Measurements from ENCODE around the gene FKBP5. TPM values are rescaled to one million over a fixed set of nuclear protein-coding genes. Genes with fewer than 3 reads are reported as not detected.

Gene FKBP5
- total RNA-seq, 1 experiment from 2014 or later, result 33.9 TPM

DNA sequence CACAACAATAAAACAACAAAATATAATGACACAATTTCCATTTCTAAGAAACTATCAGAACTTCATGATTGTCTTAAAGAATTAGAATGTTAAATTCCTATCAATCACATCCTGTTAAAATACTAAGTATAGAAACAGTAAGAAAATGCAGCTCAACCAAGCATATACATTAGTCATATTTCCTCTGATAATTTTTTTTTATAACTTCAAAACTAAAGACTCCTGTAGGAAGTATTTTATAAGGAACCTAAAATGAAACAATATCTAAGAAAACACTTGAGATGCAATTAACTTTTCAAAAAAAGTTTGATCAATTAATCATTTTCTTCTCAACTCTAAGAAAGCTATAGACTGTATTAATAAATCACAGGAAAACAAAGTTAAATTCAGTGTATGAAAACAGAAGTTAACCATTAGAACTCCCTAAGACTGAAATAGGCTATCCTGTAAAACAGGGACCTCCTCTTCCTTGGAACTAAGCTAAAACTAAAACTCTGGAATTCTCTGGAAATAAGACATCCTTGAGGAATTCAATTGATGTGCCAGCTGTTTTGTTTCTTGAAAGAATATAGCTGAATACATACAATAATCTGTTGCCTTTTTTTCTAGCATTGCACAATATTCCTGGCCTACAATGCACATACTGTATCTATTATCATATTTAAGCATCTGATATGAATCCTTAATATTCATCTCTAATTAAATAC lies 19.8 kb downstream of the FKBP5 start:
- Histone ChIP-seq H3K14ac (ENCODE audit: insufficient read depth, low read length) (no peak overlapping the region), H3K27me3 (ENCODE audit: insufficient read depth, low read length) (no peaks in the 10 kb centered on the region), H3T11ph (ENCODE audit: low read length) (no peak overlapping the region), H3K9me3 (ENCODE audit: control insufficient read depth, low read depth, low read length) (no peaks in the 10 kb centered on the region), H3K23me2 (ENCODE audit: insufficient read length, low read depth, low read length, poor library complexity, severe bottlenecking) (no peaks in the 10 kb centered on the region), H3K4me1 (ENCODE audit: insufficient read depth, low read length) (no peaks in the 10 kb centered on the region), H3K9ac (ENCODE audit: extremely low read depth, insufficient read length, low read length) (no peak overlapping the region), H2BK120ac (ENCODE audit: low read depth, low read length, poor library complexity, severe bottlenecking) (no peak overlapping the region), H3K4me2 (ENCODE audit: insufficient read depth, insufficient read length, low read length) (no peak overlapping the region), H2BK5ac (ENCODE audit: insufficient read length, low read length) (no peak overlapping the region), H4K91ac (ENCODE audit: insufficient read length, low read depth, low read length) (no peak overlapping the region), H3K79me1 (ENCODE audit: insufficient read depth, low read depth, low read length, poor library complexity, severe bottlenecking) (peaks cover 4% of the 10 kb centered on the region), H3K23ac (ENCODE audit: insufficient read length, low read depth, low read length) (no peak overlapping the region), H2BK20ac (ENCODE audit: low read depth, low read length, poor library complexity, severe bottlenecking) (no peak overlapping the region), H3K4ac (ENCODE audit: low read depth, low read length) (no peak overlapping the region), H2AFZ (ENCODE audit: low read length) (no peak overlapping the region), H2BK15ac (ENCODE audit: low read depth, low read length) (no peak overlapping the region), H3K18ac (ENCODE audit: insufficient read length, low read depth, low read length) (no peak overlapping the region), H4K5ac (ENCODE audit: insufficient read length, low read depth, low read length) (no peak overlapping the region), H4K8ac (replicated peaks; ENCODE audit: insufficient read length, low read depth, low read length) (no peak overlapping the region), H3K27ac (ENCODE audit: insufficient read length, low read depth, low read length) (no peak overlapping the region), H2AK5ac (ENCODE audit: insufficient read length, low read length) (no peak overlapping the region), H3K79me2 (ENCODE audit: insufficient read depth, low read length) (peaks cover 2% of the 10 kb centered on the region; the same call in 1 of the 2 replicates), H4K20me1 (ENCODE audit: control insufficient read depth, insufficient read depth, insufficient read length) (no peaks in the 10 kb centered on the region), H3K56ac (ENCODE audit: insufficient read length, low read depth, low read length) (no peak overlapping the region), H2BK12ac (ENCODE audit: insufficient read length, low read depth, low read length) (no peak overlapping the region)
- peaks cover 0 to 3% of the 10 kb centered on the region in 2 experiments; a peak in 2 of 4 replicates for H3K4me1 Mint-ChIP-seq
- H3K36me3 Mint-ChIP-seq (ENCODE audit: insufficient read depth in 1 of 3, low read depth in 3 of 3), result no peaks in the 10 kb centered on the region
- no peak for TF ChIP-seq CTCF (conservative IDR thresholded peaks at IDR 0.05)
- no peaks in the 10 kb centered on the region for H3K9me3 Mint-ChIP-seq
- no peak overlapping the region for H3K27ac Mint-ChIP-seq
- no peak for DNase-seq
- no peaks in the 10 kb centered on the region for H3K27me3 Mint-ChIP-seq (ENCODE audit: low read depth)
- H3K4me3 Mint-ChIP-seq, result no peak overlapping the region
